ENCODE data around the gene CALR3.
"Not testable (repeated sequence)": the region's sequence is repeated elsewhere in the genome, so short reads cannot be mapped to it uniquely, and the experiment has no call there.

CALR3 gene

DNA sequence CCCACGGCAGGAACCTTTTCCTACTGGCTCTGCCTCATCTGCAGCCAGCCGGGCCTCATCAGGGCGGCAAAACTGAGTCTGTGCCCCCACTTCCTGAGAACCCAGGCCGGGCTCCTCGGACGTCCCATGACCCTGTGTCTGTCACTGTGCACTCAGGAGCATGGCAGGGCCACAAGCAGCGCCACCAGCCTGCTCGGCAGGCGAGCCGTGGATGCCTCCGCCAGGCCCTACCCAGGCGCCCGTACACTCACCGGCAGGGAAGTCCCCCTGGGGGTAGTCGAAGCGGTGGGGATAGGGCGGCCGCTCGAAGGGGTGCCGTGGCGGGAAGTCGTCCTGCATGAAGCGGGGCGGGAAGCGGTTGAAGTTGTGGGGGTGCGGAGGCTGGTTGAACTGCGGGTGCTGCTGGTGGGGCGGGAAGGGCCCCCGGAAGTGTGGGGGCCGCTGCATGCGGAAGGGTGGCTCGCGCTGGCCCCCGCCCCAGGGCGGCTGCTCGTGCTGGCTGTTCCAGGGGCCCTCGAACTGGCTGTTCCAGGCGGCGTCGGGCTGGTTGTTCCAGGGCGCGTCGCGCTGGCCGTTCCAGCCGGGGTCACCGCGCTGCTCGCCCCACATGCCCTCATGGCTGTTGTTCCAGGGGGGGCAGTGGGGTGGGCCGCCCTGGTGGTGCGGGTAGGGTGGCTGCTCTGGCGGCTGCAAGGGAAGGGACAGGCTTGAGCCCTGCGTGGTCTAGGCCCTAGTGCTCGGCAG is 29.2 kb upstream of the CALR3 start:
- no peak for DNase-seq

DNA sequence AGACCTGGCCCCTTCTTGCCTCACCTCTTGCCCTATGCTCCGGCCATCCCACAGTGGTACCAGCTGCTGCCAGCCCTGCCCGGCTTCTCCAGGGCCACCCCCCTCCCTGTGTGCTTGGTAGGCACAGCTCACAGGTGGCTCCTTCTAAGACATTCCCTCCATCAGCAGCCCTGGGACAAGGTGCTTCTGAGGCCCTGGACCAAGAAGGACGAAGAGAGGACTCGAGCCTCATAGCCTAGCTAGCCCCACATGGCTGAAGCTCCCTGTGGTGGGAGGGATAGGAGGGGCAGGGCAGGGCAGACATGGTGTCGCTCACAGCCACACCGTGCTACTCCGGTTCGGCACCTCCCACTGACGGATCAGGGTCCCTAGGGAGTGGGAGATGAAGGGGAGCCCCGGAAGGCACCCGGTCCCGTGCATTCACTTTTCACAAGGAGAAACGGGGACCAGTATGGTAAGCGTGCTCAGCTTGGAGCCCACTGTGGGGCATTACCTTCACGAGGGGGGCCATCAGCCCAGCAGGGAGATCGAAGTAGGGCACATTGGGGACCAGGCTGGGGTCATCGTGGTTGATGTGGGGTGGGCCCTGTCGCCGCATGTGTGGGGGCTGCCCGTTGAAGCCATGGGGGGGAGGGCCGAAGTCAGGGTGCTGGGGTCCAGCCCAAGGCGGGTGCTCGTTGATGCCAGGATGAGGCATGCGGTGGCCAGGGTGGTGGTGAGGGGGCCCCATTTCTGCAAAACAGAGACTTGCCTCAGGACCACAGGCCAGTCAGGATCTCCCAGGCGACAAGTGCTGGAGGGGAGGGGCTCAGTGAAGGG is 26.8 kb upstream of the CALR3 start:
- no peak for DNase-seq

DNA sequence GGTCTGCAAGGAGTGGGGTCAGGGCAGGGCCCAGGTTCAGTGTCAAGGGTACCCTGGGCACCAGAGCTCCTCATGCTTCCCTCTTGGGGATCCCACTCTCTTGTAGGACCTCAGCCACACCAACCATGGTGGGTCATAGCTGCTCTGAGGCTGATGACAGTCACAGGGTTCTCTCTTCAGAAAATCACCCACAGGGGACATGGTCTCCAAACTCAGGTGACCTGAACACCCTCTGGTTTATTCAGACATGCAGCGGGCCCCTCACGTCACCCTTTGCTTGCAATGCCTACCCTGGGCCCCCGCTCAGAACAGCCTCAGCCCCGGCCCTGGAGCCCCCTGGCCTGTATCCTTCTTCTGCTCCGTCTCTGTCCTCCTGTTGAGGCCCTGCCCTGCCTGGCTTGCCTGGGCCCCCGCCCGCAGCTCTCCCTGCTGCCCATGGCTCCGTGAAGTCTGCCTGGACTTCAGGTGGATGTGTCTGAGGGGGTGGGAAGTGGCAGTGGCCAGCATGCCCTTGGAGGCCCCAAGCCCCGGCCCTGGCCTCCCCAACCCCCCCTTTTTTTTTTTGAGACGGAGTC is 25.8 kb upstream of the CALR3 start:
- no peak for DNase-seq

DNA sequence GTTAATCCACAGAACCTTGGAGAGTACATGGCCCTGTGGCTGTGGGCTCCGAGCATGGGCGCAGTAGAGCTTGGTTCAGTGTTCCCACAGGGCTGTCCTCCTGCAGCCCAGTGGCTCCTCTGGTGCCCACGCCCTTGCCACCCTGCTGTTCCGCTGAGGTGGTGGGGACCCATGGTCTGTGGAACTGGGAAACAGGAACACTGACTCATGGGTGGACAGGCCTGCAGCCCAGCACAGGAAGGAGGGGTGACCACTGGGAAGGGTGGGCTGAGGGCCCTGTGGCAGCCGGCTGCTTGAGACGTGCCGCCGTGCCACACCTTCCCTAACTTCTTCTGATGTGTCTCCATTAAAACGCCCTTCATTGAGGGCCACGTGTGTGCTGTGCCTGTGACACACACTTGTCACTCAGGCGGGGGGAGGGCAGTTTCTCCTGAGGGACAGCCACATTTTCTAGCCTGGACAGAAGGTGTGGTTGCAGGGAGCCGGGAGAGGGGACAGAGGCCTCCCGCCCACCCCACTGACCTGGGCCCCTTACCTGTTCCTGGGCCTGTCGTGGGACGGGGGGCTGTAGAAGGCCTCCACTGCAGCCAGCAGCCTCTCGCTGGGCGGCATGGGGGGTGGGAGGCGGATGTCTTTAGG is 25.1 kb upstream of the CALR3 start:
- DNase-seq, result no peak

DNA sequence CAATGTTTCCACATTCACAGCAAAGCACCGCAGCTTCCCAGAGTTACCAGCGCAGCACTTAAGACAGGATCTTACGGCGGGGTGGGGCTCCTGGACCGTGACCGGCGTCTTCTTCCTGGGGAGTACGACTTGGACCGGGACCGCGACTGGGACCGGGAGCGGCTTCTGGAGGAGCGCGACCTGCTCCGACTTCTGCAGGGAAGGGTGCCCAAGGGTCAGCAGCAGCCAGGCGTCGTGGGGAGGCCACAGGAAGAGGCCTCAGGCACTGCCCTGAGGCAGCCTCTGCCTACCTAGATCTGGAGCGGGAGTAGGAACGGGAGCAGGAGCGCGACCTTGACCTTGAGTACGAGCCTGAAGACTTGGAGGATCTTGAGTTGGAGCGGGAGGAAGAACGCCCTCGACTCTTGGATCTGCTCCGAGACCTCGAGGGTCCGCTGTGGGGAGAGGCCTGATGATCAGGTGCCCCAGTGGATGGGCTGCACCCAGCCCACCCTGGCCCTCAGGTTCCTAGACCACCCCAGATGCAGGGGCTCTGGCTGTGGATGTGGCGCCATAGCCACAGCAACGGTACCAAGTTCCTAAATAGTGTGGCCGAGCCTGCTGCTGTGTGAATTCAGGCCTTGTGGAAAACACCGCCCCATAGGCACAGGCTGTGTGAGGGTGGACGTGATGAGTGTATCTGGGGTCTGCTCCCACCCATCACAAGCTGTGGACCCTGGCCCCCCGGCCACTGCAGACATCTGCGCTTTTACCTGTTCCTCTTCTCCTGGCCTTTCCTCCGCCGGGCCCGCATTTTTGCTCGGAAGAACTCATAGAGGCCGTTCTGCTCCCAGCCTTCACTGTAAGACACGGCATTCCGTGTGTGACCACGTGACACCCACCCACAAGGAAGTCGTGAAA is 24.4 kb upstream of the CALR3 start:
- DNase-seq, result no peak

DNA sequence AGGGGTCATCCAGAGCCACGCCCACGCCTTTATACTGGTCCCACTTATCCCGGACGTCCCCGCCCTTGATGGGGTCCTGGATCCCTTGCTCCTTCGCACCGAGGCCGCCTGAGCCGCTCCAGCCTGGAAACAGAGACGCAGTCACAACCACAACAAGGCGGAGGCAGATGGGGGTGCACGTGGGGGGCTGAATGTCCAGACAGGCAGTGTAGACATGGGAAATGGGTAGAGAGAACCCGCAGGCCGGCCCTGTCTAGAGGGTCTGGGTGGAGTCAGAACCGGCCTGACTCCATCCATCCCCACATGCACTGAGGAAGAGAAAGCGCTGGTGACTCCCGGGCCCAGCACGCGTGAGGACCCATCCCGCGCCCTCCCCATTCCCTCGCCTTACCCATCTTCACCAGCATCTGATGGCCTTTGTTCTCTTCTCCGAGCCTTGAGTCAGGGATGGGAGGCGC is 23.3 kb upstream of the CALR3 start:
- no peak for DNase-seq

DNA sequence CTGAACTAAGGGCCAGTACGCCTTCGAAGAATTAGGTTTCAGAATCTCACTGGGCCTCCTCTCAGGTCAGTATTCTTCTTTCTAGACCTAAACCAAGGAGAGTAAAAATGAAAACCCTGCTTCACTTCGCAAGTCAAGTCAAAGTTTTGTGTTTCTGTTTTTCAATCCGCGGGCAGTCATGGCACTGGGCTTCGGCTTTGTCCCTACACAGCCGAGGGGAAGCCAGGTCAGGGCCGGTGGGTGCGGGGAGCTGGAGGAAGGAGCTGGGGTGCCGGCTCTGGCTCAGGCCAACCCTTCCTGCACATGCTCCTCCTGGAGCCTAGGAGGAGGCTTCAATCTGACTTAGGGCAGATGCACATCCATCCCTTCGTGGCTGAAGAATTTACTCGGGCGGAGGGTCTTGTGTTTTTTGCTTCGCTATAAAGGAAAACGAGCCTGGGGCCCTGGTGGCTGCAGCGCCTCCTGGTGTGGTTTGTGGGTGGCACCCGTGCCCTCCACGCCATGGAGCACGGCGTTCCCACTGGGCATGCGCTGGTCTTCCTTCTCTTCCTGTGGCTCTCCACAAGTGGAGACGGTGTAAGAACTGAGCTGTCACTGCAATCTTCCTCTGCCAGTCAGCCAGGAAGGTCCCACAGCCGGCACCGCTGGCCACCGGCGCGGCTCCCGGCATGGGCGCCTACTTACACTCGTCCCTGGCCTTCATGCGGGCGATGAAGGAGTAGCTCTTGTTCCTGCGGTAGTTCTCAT is 22.7 kb upstream of the CALR3 start:
- DNase-seq, result no peak

DNA sequence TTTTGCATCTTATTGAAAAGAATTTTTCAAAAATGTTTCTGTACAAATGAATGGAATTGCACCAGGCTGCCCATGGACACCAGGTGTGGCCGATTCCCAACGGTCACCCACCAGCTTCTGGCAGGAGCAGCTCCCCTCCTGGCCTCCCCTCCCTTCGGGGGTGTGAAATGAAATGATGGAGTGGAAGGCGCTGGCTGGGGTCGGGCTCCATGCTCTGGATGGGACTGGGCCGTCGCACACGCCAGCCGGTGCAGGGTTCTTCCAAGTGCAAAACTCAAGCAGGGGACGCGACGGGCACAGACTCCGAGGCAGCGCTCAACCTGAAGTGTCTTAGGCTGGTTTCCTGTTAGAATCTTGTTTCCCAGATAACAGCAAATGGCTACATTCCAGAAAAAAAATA is 22.1 kb upstream of the CALR3 start:
- no peak for DNase-seq

DNA sequence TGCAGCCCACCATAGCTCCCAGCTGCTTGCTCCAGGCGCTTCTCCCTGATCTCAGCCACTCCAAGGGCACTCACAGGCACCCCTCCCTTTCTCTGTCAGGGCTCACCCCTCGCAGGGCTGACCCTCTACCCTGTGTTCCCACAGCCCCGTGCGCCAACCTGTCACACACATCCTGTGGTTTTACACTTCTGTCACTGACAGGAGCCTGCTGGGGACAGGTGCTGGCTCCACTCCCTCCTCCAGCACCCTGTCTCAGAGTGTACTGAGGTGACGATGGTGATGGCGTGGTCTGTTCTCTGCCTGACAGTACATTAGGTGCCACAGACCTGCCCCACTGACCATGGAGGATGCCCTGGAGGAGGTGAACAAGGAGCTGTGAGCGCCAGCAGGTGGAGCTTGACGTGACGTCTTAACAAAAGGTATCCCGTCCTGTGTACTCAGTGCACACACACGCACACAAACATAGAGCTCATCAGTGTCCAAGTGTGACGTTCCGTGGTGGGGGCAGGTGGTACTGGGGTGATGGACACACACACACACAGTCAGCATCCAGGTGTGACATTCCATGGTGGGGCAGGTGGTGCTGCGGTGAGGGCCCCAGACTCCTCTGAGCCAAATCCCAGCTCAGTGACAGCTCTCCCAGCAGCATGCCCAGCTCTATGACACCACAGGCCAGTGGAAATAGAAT is 21.1 kb upstream of the CALR3 start:
- DNase-seq, result no peak

DNA sequence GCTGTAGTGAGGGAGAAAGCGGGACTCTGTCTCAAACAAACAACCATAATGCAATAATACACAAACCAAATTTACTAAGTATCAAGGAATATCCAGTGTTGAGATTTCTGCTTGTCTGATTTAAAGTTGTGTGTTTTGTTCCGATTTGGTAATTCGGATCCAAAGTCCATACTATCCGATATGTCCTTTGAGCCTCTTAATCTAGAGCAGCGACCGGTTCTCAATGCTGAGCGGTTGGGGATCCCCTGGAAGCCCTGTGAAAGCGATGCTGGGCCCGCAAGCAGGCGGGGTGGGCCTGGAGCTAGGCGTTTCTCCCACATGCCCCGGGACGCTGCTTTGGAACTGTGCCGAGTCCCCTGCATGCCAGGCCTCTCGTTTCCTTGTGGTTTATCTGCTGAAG is 20.4 kb upstream of the CALR3 start:
- no peak for DNase-seq

DNA sequence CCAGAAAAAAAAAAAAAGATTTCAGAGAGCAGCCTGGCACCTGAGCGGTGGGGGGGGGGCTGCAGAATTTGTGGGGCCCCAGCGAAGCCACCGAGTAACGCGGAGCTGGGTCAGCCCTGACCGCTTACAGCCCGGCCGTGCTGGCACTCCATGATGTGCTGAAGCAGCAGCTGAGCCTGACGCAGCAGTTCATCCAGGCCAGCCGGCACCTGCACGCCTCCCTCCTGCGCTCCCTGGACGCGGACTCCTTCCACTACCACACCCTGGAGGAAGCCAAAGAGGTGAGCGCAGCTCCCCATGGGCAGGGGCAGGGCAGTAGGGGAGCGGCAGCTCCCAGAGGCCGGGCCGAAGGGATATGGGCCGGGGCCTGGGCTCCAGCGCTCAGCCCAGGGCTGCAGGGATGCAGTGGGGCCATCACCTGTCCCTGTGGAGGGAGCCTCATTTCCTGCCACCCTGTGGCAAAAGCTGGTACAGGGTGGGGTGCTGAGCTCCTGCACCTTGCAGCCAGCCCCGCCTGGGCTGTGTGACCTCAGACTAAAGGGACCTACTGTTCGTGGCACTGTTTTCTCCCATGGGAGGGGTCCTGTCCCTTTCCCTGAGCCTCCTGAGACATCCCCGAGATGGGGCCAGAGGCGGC is 18.5 kb upstream of the CALR3 start:
- DNase-seq, result no peak

DNA sequence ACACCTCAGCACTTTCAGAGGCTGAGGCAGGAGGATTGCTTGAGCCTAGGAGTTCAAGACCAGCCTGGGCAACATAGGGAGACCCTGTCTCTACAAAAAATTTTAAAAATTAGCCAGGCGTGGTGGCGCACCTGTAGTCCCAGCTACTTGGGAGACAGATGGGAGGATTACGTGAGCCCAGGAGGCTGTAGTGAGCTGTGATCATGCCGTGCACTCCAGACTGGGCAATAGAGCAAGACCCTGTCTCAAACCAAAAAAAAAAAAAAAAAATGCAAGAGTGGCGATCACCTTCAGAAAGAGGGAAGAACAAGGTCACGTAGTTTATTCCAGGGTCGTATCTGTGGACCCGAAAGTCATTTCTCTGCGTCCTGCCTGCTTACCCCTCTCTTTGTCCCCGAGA is 16.6 kb upstream of the CALR3 start:
- DNase-seq, result not testable (repeated sequence)

DNA sequence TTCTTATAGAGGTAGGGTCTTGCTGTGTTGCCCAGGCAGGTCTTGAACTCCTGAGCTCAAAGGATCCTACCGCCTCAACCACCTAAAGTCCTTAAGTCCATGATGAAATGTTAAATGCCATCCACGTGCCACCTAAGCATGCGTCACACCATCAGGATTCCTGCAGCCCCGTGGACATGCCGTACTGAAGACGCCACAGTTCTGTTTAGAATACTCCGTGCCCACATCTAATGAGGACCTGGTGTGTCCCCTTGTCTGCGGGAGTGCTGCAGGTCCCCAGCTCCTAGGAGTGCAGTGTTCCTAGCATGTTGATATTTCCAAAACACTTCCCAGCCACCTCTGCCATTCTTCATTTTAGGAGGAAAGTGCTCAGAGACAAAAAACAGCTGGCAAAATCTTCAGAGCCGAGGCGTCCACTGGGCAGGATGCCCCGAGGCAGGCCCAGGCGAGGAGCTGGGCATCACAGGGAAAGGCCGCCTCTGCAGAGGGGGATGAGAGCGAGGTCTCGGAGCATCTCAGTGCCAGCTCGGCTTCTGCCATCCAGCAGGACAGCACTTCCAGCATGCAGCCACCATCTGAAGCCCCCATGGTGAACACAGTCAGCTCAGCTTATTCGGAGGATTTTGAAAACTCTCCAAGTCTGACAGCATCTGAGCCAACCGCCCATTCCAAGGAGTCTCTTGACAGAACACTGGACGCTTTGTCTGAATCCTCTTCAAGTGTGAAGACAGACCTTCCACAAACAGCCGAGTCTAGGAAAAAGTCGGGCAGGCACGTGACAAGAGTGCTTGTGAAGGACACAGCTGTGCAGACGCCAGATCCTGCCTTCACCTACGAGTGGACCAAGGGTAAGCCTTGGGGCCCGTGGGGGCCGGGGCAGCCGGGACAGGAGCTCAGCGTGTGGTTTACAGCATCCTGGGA is 13.4 kb upstream of the CALR3 start:
- DNase-seq, result no peak

DNA sequence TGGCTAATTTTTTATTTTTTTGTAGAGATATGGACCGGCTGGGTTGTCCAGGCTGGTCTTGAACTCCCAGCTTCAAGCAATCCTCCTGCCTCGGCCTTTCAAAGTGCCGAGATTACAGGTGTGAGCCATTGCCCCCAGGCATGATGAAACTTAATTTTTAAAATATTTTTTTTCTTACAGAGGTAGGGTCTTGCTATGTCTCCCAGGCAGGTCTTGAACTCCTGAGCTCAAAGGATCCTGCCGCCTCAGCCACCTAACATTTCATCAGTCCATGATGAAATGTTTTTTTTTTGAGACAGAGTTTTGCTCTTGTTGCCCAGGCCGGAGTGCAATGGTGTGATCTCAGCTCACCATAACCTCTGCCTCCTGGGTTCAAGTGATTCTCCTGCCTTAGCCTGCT is 12.6 kb upstream of the CALR3 start:
- DNase-seq, result no peak

DNA sequence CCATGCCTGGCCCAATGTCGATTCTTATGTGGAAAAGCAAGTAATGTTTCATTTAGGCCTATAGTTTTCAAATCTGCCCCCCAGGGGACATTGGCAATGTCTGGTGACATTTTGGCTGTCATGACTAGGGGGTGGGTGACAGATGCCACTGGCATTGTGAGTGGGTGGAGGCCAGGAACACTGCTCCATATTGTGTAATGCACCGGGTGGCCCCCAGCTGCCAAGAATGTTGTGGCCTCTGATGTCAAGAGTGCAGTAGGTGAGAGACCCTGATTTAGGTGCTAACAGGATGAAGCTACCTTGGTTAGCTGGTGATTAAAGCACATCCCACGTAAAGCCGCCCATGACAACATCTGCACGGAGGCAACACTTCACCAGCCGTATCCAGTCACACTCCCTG is 11.0 kb upstream of the CALR3 start:
- no peak for DNase-seq

DNA sequence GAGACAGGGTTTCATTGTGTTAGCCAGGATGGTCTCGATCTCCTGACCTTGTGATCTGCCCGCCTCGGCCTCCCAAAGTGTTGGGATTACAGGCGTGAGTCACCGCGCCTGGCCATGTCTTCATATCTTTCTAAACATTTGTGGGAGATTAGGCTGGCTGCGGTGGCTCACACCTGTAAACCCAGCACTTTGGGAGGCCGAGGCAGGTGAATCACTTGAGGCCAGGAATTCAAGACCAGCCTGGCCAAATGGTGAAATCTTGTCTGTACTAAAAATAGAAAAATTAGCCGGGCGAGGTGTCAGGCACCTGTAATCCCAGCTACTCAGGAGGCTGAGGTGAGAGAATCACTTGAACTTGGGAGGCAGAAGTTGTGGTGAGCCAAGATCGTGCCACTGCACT is 10.2 kb upstream of the CALR3 start:
- DNase-seq, result not testable (repeated sequence)

DNA sequence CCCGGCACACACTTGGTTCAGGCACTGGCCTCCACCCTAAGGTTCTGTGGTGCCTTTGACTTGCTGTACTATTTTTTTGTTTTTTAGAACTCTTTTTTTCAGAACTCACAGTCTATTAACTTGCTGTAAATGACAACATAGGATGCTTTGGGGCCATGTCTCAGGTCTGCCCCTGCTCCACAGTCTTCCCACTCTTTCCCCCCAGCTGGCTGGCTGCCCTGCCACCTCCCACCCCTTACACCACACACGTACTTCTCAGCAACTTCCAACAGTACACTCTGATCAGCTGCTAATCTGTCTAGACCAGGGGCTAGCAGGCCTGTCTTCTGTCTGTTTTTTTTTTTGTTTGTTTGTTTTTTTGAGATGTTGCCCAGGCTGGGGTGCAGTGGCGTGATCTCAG is 8.3 kb upstream of the CALR3 start:
- DNase-seq, result no peak

DNA sequence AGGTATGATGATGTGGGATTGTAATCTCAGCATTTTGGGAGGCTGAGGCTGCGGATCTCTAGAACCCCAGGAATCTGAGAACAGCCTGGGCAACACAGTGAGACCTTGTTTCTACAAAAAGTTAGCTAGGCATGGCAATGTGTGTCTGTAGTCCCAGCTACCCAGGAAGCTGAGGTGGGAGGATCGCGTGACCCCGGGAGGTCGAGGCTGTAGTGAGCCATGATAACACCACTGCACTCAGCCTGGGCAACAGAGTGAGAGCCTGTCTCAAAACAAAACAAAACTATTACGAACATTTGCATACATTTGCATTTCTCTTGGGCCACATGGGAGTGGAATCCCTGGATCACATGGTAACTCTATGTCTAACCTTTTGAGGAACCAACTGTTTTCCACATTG is 1.9 kb upstream of the CALR3 start:
- no peak for DNase-seq

DNA sequence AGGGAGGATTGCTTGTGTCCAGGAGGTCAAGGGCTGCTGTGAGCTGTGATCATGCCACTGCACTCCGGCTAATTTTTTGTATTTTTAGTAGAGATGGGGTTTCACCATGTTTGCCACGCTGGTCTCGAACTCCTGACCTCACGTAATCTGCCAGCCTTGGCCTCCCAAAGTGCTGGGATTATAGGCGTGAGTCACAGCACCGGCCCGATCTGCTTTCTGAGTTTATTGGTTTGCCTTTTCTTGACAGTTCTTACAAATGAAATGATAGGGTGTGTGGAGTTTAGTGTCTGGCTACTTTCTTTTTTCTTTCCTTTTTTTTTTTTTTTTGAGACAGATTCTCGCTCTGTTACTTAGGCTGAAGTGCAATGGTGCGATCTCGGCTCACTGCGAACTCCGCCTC is 1.1 kb upstream of the CALR3 start:
- DNase-seq, result no peak

DNA sequence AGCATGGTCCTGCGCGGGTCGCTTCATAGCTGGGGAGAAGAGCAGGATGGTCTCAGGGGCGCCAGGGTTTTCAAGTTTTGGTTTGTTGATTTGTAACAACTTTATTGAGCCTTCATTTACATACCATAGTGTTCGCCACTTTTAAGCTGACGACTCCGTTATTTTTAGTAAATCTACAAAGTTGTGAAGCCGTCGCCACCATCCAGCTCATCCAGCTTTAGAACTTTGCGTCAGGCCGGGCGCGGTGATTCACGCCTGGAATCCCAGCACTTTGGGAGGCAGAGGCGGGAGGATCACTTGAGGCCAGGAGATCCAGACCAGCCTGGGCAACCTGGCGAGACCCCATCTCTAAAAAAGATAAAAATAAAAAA is 631 bp upstream of the CALR3 start:
- DNase-seq, result no peak
